Measurements from ENCODE around the gene TMEM80.
"Not testable (repeated sequence)": the region's sequence is repeated elsewhere in the genome, so short reads cannot be mapped to it uniquely, and the experiment has no call there.

The TMEM80 gene

GRCh38 chr11:679271-680207 is 16.1 kb upstream of the TMEM80 start:
- no peak for DNase-seq (ENCODE audit: low spot score)

GRCh38 chr11:680476-680875 is 15.1 kb upstream of the TMEM80 start:
- no peak for DNase-seq (ENCODE audit: low spot score)

GRCh38 chr11:680970-681369 is 14.6 kb upstream of the TMEM80 start:
- no peak for DNase-seq (ENCODE audit: low spot score)

- no peak for DNase-seq (ENCODE audit: low spot score)
These were observed 9.0 kb upstream of the TMEM80 start for GRCh38 chr11:686451-687243.

- DNase-seq (ENCODE audit: low spot score) = no peak
These were observed 7.9 kb upstream of the TMEM80 start for GRCh38 chr11:687751-688150.

- DNase-seq (ENCODE audit: low spot score) = no peak
These were observed 6.9 kb upstream of the TMEM80 start for GRCh38 chr11:688681-689080.

- DNase-seq (ENCODE audit: low spot score) = no peak
These were observed 6.0 kb upstream of the TMEM80 start for GRCh38 chr11:689625-690024.

- not testable (repeated sequence) for DNase-seq (ENCODE audit: low spot score)
These were observed 5.4 kb upstream of the TMEM80 start for GRCh38 chr11:690244-690643.

- DNase-seq (ENCODE audit: low spot score) = no peak
These were observed 4.6 kb upstream of the TMEM80 start for GRCh38 chr11:690738-691633.

GRCh38 chr11:691710-692590 is 3.7 kb upstream of the TMEM80 start:
- DNase-seq (ENCODE audit: low spot score) = no peak

GRCh38 chr11:692824-693414 is 2.7 kb upstream of the TMEM80 start:
- DNase-seq (ENCODE audit: low spot score) = no peak

- DNase-seq (ENCODE audit: low spot score) = no peak
These were observed 2.2 kb upstream of the TMEM80 start for GRCh38 chr11:693415-693831.

- no peak for DNase-seq (ENCODE audit: low spot score)
These were observed 1.6 kb upstream of the TMEM80 start for GRCh38 chr11:693887-694562.

- DNase-seq (ENCODE audit: low spot score) = peak; percentile 99
These were observed 891 bp upstream of the TMEM80 start, which contains the start of gene DEAF1 for GRCh38 chr11:694563-695287. Gene DEAF1 (minus strand): TSS chr11:695222. CDS start chr11:695047, 175 bp downstream.

GRCh38 chr11:695288-695537 is 403 bp upstream of the TMEM80 start:
- no peak for DNase-seq (ENCODE audit: low spot score)

- DNase-seq (ENCODE audit: low spot score) = no peak
These were observed 1.4 kb downstream of the TMEM80 start for GRCh38 chr11:696955-697491.

GRCh38 chr11:697811-698311 is 2.2 kb downstream of the TMEM80 start:
- no peak for DNase-seq (ENCODE audit: low spot score)

- no peak for DNase-seq (ENCODE audit: low spot score)
These were observed 3.0 kb downstream of the TMEM80 start for GRCh38 chr11:698493-699115.

- DNase-seq (ENCODE audit: low spot score) = no peak
These were observed 3.5 kb downstream of the TMEM80 start for GRCh38 chr11:699116-699508.
